Testis (tissue), 2 donors: Measurements from ENCODE around the gene PPP1R37.

ENCODE experiments used
- POLR2A ChIP-seq: fragments of 450-650 bp; IDR thresholded peaks from one replicate; pipeline ENCODE4 v1.6.1; 2017; ENCODE audit warnings: antibody characterized with exemption, mild to moderate bottlenecking, moderate library complexity
- TF ChIP-seq, protein P1 (sequence below), 3 experiments: fragments of 450-650 bp in 2 of 3; fragments of 200-600 bp in 1 of 3; sonication (generic) in 1 of 3; IDR thresholded peaks; one replicate each; pipeline ENCODE4 v1.5.1; 2016 to 2019; ENCODE audit warnings: antibody characterized with exemption in 3 of 3, mild to moderate bottlenecking in 2 of 3, moderate library complexity in 1 of 3

DNA sequence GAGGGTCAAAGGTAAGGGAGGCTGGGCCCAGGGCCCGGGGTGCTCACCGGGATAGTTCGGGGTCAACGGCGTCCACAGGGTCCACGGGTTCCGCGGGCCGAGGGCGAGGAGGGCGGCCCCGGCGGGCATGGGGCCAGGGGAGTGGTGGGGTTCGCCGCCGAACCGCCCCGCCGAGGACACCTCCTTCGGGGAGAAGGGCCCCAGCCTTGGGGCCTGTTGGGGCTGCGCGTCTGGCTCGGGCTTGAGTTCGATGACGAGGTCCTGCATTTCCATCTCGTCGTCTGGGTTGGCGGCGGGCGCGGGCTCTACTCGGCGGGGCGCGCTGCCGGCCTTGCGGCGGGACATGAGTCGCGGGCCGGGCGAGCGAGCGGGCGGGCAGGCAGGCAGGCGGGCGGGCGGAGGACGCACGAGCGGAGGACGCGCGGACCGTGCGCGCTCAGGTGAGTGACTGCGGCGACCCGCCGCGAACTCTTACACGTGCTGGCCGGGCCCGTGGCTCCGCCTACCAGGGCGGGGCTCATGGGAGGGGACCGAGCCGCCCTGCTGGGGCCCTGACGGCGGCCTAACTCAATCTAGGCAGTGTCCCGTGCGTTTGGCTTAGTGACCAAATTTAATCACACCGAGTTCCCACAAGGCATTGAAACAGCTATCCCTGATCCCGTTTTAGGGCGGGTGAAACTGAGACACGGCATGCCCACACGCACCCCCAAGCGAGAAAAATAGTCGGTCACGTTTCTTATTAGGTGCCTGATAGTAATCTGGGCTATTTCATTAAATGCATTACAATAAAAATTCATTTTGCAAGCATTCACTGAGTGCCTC lies 16.7 kb upstream of the PPP1R37 start, which contains the start of gene ZNF296:
- TF ChIP-seq, protein P1, sequence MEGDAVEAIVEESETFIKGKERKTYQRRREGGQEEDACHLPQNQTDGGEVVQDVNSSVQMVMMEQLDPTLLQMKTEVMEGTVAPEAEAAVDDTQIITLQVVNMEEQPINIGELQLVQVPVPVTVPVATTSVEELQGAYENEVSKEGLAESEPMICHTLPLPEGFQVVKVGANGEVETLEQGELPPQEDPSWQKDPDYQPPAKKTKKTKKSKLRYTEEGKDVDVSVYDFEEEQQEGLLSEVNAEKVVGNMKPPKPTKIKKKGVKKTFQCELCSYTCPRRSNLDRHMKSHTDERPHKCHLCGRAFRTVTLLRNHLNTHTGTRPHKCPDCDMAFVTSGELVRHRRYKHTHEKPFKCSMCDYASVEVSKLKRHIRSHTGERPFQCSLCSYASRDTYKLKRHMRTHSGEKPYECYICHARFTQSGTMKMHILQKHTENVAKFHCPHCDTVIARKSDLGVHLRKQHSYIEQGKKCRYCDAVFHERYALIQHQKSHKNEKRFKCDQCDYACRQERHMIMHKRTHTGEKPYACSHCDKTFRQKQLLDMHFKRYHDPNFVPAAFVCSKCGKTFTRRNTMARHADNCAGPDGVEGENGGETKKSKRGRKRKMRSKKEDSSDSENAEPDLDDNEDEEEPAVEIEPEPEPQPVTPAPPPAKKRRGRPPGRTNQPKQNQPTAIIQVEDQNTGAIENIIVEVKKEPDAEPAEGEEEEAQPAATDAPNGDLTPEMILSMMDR (IDR thresholded peaks at IDR 0.05): no peak
- no peak for TF ChIP-seq POLR2A
